Muscle layer of duodenum (tissue), 2 donors: Measurements from ENCODE around the gene SLC44A2.

Source experiments
- H3K27ac ChIP-seq: one replicate; pipeline ENCODE4 v1.7.0; 2013; ENCODE audit warnings: mild to moderate bottlenecking, low read length
- H3K27me3 ChIP-seq: one replicate; pipeline ENCODE4 v1.7.0; 2013; ENCODE audit warnings: low read depth, mild to moderate bottlenecking, control low read depth, low read length
- H3K36me3 ChIP-seq, 2 donors: one replicate each; pipeline ENCODE4 v1.7.0; 2013; ENCODE audit warnings: low read length in 2 of 2, control low read depth in 1 of 2, mild to moderate bottlenecking in 1 of 2; ENCODE audit not compliant: insufficient read depth in 2 of 2, control insufficient read depth in 1 of 2
- H3K4me1 ChIP-seq, 2 donors: one replicate each; pipeline ENCODE4 v1.7.0; 2013; ENCODE audit warnings: low read length in 2 of 2, mild to moderate bottlenecking in 2 of 2, control low read depth in 1 of 2, moderate library complexity in 1 of 2; ENCODE audit not compliant: insufficient read depth in 2 of 2, control insufficient read depth in 1 of 2
- H3K4me3 ChIP-seq, 2 donors: one replicate each; pipeline ENCODE4 v1.7.0; 2013; ENCODE audit warnings: low read length in 2 of 2, low read depth in 1 of 2, mild to moderate bottlenecking in 1 of 2
- H3K9me3 ChIP-seq, 2 donors: one replicate each; pipeline ENCODE4 v1.7.0; 2013; ENCODE audit warnings: low read length in 2 of 2, control low read depth in 1 of 2, mild to moderate bottlenecking in 1 of 2; ENCODE audit not compliant: control insufficient read depth in 1 of 2
- donor health status: healthy.

The SLC44A2 gene

GRCh38 chr19:10686661-10687517 is 61.5 kb downstream of the SLC44A2 start:
- H3K27me3 ChIP-seq: no peaks in the 10 kb centered on the region
- H3K9me3 ChIP-seq: no peaks in the 10 kb centered on the region
- peaks cover 63 to 95% of the 10 kb centered on the region in 2 donors for H3K36me3 ChIP-seq
- H3K4me1 ChIP-seq: no peaks in the 10 kb centered on the region
- no peak overlapping the region for H3K27ac ChIP-seq
- no peak overlapping the region for H3K4me3 ChIP-seq

GRCh38 chr19:10687518-10688288 is 62.4 kb downstream of the SLC44A2 start:
- H3K27ac ChIP-seq: no peak overlapping the region
- H3K27me3 ChIP-seq: no peaks in the 10 kb centered on the region
- H3K4me3 ChIP-seq: no peak overlapping the region
- H3K4me1 ChIP-seq: no peaks in the 10 kb centered on the region
- peaks cover 61 to 93% of the 10 kb centered on the region in 2 donors for H3K36me3 ChIP-seq
- H3K9me3 ChIP-seq: no peaks in the 10 kb centered on the region

- Histone ChIP-seq H3K36me3 (peaks cover 52 to 82% of the 10 kb centered on the region in 2 donors), H3K27ac (no peak overlapping the region), H3K4me1 (no peaks in the 10 kb centered on the region), H3K27me3 (no peaks in the 10 kb centered on the region), H3K9me3 (no peaks in the 10 kb centered on the region), H3K4me3 (no peak overlapping the region)
These were observed 63.4 kb downstream of the SLC44A2 start for GRCh38 chr19:10688545-10689280.

- no peaks in the 10 kb centered on the region for H3K27me3 ChIP-seq
- no peak overlapping the region for H3K27ac ChIP-seq
- H3K36me3 ChIP-seq: peaks cover 36 to 66% of the 10 kb centered on the region in 2 donors
- peaks cover 3 to 4% of the 10 kb centered on the region in 2 donors for H3K4me1 ChIP-seq
- H3K9me3 ChIP-seq: no peaks in the 10 kb centered on the region
- H3K4me3 ChIP-seq: no peak overlapping the region
These were observed 65.0 kb downstream of the SLC44A2 start for GRCh38 chr19:10690341-10690781.

GRCh38 chr19:10691178-10691881 is 66.0 kb downstream of the SLC44A2 start:
- no peak overlapping the region for H3K4me3 ChIP-seq
- H3K36me3 ChIP-seq: peaks cover 36 to 59% of the 10 kb centered on the region in 2 donors
- H3K9me3 ChIP-seq: no peaks in the 10 kb centered on the region
- H3K27ac ChIP-seq: no peak overlapping the region
- H3K4me1 ChIP-seq: peaks cover 3 to 13% of the 10 kb centered on the region in 2 donors
- H3K27me3 ChIP-seq: no peaks in the 10 kb centered on the region

GRCh38 chr19:10691883-10692282 is 66.5 kb downstream of the SLC44A2 start:
- Histone ChIP-seq H3K9me3 (no peaks in the 10 kb centered on the region), H3K27ac (no peak overlapping the region), H3K4me1 (peaks cover 3 to 13% of the 10 kb centered on the region in 2 donors), H3K27me3 (no peaks in the 10 kb centered on the region), H3K36me3 (peaks cover 30 to 53% of the 10 kb centered on the region in 2 donors), H3K4me3 (no peak overlapping the region)

- no peaks in the 10 kb centered on the region for H3K9me3 ChIP-seq
- no peak overlapping the region for H3K4me3 ChIP-seq
- no peaks in the 10 kb centered on the region for H3K27me3 ChIP-seq
- H3K27ac ChIP-seq: no peak overlapping the region
- peaks cover 24 to 46% of the 10 kb centered on the region in 2 donors for H3K36me3 ChIP-seq
- peaks cover 3 to 13% of the 10 kb centered on the region in 2 donors for H3K4me1 ChIP-seq
These were observed 67.4 kb downstream of the SLC44A2 start for GRCh38 chr19:10692673-10693264.
